ENCODE data around the gene TBC1D2.

Gene TBC1D2

DNA sequence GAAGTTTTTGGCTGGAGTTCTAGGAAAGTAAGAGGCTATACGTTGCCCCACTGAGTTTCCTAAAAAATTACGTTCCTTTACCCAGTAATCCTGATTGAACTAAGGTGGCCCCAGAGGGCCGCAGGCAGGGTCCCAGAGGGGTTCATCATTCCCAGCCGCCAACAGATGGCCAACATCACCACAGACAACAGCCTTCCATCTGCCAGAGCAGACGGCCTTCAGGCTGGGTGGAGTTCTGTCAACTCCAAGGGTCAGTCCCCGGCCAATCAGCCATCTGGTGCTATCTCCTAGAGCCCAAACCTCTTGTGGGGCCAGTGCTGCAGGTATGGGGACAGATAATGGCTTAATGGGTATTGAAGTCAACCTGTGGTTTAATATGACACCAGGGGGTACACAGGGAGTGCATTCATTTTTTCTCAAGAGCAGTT, 30.4 kb downstream of the TBC1D2 start:
- H3K4me3 ChIP-seq, result no peak overlapping the region

DNA sequence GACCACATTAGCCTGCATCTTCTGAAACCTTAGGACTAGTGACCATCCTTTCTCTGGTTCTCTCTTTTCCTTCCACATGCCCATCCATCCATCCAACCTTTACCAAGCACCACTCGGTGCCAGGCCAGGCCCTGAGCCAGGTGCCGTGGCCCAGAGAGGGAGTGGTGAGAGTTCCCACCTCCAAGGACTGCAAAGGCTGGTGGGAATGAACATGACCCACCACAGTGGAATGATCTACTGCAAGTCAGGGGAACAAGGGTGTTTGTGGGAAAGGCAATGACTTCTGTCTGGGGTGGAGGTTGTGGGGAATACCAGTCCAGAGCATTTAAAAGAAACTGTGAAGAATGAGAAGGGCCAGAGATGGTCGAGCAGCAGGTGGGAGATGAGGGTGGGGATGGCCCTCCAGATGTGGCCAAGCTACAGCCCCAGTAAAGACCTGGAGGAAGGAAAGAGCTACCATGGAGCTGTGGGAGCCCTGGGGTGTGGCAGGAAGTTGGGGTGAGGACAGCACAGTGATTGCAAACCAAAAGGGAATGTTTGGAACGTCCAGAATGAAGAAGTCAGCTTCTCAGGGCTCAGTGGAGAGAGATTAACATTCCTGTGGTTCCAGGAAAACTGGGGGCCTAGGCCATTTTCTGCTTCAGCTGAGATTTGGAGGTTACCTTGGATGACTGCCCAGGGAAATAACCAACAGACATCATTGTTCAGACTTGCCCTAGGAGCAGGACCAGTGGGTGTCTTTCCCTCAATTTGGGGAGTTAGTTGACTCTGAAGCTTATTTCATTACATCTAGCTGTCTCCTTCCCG, 32.4 kb downstream of the TBC1D2 start:
- Histone ChIP-seq H3K4me3 (no peak overlapping the region), H3K27ac (peak overlapping the region in 16 of 21 experiments; percentile 11 to 77 (median 63))

More for the DNA sequence above, 30.4 kb downstream of the TBC1D2 start:
- peak overlapping the region in 1 of 21 experiments; percentile 16 for H3K27ac ChIP-seq

DNA sequence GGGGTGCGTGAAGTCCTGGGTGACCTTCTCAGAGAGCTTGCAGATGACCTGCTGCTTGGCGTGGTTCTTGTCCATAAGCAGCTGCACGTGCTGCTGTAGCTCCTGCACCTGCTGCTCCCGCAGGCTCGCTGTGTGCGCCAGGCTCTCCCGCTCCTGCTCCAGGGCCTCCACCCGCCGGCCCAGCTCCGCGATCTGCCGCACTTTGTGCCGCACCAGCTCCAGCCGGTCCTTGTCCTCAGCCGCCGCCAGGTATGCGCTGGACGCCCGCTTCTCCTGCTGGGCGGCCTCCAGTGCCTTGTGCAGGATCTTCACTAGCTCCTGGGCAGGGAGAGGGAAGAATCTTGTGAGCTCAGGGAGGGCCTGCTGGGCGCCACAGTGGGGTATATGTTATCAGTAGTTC, 34.5 kb downstream of the TBC1D2 start:
- Histone ChIP-seq H3K27ac (no peak overlapping the region), H3K4me3 (no peak overlapping the region)

DNA sequence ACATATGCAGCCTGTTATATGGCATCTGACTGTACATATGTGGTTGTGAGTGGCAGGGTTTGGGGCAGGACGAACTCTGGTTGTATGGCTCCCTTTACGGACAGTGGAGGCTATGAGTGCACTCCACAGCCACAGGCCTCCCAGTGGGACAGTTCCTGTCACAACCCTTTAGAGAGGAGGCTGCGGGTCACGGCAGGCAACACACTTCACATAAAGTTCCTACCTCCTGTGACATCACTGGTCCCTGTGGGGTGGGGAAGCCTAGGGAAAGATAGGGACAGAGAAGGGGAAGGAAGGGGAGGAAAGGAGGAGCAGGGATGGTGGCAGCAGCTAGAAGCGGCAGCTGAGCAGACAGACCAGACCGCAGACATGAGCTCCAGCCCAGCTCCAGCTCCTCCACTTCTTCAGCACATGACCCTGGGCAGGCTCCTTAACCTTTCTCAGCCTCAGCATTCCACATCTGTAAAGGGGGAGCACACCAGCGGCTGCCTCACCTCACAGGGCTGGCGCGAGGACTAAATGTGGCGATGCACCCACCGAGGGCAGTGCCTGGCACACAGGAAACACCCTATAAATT, 35.6 kb downstream of the TBC1D2 start:
- no peak overlapping the region for H3K27ac ChIP-seq
- H3K4me3 ChIP-seq, result no peak overlapping the region

DNA sequence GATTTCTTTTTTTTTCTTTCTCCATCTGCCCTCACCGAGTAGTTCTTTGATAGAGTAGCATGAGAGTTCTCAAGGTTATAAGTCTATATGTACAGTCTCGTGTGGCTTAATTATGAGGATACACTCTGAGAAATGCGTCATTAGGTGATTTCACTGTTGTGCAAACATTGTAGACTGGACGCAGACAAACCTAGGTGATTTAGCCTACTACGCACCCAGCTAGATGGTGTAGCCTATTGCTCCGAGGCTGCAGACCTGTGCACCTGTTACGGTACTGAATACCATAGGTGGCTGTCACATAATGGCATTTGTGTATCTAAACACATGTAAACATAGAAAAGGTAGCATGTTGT, 36.1 kb downstream of the TBC1D2 start:
- Histone ChIP-seq H3K27ac (no peak overlapping the region), H3K4me3 (no peak overlapping the region)

DNA sequence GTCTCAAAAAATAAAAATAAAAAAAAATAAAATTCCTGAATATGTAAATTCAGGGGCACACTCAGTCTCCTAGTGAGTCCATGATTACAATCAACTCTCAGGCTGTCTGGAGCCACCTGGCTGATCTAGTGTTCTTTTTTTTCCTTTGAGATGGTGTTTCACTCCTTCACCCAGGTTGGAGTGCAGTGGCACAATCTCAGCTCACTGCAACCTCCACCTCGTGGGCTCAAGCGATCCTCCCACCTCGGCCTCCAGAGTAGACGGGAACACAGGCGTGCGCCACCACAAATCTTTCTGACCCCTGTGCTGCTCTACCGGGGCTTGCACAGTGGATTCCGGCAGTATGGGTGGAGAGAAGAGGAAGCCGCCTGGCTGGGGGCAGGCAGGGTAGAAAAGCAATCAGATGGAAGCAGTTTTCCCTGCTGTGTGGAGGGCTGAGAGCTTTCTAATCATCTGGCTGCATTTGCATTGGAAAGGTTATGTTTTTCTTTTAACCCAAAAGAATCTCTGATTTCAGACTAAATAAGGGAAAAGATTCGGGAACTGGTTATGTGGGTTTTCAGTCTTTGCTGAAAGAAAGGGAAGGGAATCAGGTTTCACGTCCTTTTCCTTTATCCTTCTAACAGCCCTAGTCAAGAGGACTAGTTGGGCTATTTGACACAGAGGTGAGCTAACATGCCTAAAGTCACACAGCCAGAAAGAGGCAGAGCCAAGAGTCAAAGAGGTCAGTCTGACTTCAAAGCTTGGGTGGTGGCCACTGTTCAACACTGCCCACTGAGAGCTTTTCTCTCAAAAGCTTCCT, 36.7 kb downstream of the TBC1D2 start:
- Histone ChIP-seq H3K4me3 (no peak overlapping the region), H3K27ac (no peak overlapping the region)

DNA sequence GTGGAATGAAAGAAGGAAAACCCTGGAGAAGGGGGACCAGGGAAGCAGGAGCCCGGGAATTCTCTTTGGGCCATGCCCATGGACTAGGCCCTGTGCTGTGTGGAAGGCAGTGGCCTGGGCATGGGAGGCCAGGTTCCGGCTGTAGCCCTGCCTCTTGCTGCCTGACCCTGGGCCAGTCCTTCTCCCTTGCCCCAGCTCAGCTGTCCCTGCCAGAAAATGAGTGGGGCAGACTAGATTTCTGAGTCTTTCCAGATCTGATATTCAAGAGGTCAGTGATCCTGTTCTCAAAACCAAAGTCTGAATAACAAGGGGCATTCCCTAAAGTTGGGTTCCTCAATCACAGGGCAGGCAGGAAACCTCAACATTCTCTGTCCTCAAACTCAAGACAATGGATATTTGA, 38.2 kb downstream of the TBC1D2 start:
- no peak overlapping the region for H3K4me3 ChIP-seq
- peak overlapping the region in 1 of 21 experiments; percentile 35 for H3K27ac ChIP-seq

DNA sequence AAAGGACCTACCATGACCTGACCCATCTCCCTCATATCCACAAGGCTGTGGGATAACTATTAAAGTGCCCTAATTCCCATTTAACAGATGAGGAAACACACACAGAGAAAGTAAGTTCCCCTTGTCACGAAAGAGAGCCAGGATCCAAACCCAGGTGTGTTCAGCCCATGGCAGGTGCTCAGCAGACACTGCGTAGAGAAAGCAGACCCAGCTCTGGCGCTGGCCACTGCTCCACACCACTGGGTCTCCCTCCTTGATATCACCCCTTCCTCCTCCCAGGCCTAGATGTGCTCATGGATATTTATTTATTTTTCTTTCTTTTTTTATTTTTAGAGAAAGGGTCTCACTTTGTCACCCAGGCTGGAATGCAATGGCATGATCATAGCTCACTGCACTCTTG, 39.1 kb downstream of the TBC1D2 start:
- no peak overlapping the region for H3K4me3 ChIP-seq
- peak overlapping the region in 2 of 21 experiments; percentile 36 to 74 for H3K27ac ChIP-seq

DNA sequence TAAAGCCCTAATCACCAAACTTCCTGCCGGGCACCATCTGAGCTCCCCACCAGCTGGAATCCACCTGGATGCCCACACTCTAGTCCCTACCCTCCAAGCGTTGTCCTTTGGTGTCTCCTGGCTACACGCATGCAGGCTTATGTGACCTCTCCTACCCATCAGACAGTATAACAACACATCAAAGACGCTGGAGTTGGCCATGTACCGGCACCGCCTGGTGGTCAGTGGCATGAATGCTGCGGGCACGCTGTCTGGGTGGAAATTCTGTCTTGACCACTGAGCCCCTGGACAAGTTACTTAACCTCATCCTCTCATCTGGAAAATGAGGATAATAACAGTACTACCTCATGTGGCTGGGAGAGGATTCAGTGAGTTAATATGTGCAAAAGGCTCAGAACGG, 39.6 kb downstream of the TBC1D2 start:
- Histone ChIP-seq H3K4me3 (no peak overlapping the region), H3K27ac (peak overlapping the region in 10 of 21 experiments; percentile 7 to 80 (median 46))

DNA sequence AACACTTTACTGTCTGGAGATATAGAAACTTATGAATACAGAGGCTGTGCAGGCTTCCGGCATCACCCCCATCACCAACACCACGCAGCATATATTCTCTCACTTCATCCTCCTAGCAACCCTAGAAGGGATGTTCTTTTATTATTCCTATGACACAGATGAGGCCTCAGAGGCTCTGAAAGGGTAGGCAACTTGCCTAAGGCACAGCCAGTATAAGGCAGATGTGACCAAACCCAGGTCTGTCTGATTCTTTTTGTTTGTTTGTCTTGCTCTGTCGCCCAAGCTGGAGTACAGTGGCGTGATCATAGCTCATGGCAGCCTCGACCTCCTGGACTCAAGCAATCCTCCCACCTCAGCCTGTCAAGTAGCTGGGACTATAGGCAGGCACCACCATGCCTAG, 40.2 kb downstream of the TBC1D2 start:
- H3K27ac ChIP-seq, result peak overlapping the region in 13 of 21 experiments; percentile 6 to 80 (median 41)
- H3K4me3 ChIP-seq, result no peak overlapping the region

DNA sequence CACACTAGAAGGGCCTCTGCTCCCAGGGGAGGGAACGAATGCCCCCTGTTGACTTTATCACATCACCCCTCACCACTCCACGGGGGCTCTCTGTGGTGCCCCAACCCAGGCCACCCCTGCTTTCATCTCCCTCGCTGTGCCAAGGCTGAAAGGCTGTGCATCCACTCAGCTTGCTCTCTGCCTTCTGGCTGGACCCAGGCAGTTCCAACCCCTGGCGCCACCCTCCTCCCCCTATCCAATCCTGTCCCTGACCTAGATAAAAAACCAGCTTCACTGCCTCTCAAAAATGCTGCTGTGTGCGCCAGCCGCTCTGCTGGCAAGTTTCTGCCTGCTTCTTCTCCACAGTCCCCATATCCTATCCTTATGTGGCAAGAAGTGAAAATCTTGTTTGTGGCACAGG, 40.6 kb downstream of the TBC1D2 start:
- no peak overlapping the region for H3K4me3 ChIP-seq
- H3K27ac ChIP-seq, result peak overlapping the region in 7 of 21 experiments; percentile 39 to 80 (median 49)

DNA sequence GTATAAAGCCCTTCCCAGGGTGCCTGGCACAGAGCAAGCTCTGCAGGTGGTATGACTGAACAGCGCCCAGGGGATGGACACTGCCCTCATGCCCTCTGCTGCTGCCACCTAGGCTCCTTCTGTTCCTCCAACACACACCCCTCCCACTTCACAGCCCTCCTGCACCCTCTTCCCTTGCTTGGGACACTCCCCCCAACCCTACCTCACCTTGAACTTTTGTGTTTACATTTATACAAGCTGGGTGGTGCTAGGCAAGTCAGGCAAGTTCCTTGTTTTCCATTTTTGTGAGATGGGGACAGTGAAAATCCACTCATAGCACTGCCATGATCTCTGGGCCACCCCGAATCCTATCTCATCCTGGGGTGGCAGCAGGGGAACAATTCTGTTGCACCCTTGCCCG, 44.2 kb downstream of the TBC1D2 start:
- peak overlapping the region in 1 of 21 experiments; percentile 17 for H3K27ac ChIP-seq
- H3K4me3 ChIP-seq, result no peak overlapping the region

DNA sequence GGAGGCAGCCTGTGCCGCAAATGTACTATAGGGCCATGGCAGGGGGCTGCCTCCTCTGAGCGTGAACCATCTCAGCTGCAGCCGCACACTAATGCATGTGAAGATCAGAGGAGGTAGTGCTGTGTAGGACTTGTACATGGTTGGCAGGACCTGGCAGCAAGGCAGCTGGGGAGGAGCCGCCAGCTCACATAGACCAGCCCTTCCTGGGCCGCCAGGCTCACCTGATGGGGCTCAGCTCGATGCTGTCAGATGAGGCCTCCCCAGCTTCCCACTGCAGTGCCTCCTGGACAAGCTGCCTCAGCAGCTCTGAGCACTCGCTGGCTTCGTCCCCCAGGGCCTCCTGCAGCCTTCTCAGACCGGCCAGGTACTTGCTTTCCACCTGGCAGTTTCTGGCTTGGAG, 45.0 kb downstream of the TBC1D2 start:
- no peak overlapping the region for H3K4me3 ChIP-seq
- peak overlapping the region in 1 of 21 experiments; percentile 17 for H3K27ac ChIP-seq

DNA sequence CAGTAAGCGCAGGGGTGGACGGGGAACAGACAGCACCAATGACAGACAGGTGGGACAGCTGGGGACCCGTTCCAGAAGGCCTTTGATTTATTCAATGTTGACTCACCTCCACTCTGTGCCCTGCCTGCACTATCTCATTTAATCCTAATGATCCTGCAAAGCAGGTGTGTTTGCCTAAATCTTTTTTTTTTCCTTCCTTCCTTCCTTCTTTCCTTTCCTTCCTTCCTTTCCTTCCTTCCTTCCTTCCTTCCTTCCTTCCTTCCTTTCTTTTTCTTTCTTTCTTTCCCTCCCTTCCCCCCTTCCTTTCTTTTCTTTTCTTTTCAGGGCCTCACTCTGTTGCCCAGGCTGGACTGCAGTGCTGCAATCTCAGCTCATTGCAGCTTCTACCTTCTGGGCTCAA, 45.9 kb downstream of the TBC1D2 start:
- Histone ChIP-seq H3K4me3 (no peak overlapping the region), H3K27ac (no peak overlapping the region)

DNA sequence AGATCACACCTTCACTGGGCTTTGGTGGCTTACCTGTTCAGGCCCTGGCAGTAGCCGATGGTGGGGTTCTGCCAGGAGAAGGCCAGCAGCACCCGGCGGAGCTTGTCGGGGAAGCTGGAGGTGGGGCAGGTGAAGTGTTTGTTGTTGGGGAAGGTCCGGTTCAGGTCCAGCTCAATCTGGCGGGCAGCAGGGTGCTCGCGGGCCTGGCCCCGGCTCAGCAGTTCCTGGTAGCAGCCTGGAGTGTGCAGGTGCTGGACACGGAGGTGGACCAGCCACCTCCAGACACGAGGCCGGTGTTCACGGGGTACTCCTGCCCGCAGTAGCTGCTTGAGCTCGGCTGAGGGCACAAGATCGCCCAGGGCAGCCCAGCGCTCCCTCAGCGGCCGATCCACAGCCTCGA, 46.8 kb downstream of the TBC1D2 start:
- Histone ChIP-seq H3K4me3 (no peak overlapping the region), H3K27ac (no peak overlapping the region)

DNA sequence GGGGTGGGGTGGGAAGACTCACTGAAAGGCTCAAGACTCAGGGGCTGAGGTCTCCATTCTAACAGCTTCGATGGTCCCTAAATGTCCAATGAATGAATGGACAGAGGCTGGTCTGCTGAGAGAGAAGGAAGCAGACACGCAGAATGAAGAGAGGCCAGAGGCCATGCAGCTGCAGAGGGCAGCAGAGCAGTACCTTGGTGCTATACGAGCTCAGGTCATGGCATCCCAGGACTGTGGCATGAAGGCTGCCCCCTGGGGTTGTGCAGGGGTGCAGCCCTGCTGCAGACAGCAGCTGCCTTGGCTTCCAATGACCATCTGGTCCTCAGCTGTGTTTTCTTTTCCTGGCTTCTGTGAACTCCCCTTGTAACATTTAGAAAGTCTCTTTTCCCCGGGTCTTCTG, 47.8 kb downstream of the TBC1D2 start:
- Histone ChIP-seq H3K27ac (no peak overlapping the region), H3K4me3 (no peak overlapping the region)

DNA sequence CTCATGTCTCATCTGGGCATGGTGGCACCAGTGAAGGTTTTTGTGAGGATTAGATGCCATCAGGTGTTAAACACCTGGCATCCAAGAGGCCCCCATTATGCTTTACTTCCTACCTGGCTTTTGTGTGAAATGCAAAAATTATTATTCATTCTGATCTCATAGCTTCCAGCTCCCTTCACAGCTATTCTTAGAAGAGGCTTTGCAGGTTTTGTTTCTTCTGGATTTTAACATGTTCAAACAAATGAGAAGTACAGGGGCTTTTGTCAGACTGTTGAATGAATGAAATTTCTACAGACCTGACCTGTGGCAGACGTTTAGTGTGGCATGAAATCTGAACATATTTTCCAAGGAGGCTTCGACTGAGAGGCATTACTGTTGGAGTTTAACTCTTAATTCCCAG, 48.7 kb downstream of the TBC1D2 start:
- no peak overlapping the region for H3K4me3 ChIP-seq
- H3K27ac ChIP-seq, result no peak overlapping the region

DNA sequence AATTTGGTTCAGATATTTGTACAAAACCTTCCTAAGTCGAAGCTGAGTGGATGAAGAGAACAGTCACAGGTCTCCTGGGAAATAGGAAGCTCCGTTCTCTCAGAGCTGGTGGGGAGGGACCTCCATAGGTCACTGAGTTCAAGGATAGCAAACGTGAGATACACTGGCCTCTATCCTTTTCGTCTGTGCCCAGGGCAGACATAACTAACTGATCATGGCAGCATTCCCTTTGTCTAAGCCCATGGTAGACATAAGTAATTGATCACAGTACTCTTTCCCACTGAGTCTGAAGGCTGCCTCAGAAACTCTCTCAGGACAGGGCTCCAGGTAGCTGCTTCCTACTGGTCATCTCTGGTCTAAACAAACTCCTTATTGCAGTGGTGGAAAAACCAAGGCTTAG, 50.8 kb downstream of the TBC1D2 start:
- H3K27ac ChIP-seq, result no peak overlapping the region
- H3K4me3 ChIP-seq, result no peak overlapping the region

DNA sequence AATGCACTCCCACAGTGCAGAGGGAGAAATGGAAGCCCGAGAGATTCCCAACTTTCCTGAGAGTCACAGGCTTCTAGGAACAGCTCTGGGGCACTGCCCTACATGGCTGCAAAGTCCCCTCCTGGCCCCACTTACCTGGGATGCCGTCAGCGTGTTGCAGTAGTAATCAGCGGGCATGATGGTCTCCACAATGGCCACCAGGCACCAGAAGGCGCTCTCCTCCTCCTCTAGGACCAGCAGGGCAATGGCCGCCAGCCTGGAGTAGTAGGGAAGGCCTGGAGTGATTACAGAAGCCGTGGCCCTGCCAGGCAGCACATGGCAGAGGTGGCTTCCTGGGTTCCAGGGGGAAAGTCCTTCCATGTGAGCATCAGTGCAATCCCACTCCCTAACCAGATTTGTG, 52.3 kb downstream of the TBC1D2 start:
- no peak overlapping the region for H3K4me3 ChIP-seq
- no peak overlapping the region for H3K27ac ChIP-seq

DNA sequence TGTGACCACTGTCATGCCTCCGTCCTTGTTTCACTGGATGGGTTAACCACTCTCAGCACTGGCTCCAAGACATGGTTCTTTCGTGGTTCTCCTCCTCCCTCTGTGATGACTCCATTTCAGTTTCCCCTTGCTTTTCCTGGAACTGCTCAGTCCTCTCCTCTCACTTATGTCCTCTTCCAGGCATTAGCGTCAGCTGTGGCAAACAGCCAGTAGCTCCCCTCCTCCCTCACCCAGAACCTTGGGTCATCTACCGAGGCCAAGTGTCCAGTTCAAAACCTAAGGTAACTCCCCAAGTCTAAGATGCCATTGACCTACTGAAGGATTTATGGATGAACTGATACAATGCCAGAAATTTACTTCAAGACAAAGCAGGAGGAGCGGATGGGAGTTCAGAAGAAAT, 53.2 kb downstream of the TBC1D2 start:
- Histone ChIP-seq H3K4me3 (no peak overlapping the region), H3K27ac (no peak overlapping the region)

DNA sequence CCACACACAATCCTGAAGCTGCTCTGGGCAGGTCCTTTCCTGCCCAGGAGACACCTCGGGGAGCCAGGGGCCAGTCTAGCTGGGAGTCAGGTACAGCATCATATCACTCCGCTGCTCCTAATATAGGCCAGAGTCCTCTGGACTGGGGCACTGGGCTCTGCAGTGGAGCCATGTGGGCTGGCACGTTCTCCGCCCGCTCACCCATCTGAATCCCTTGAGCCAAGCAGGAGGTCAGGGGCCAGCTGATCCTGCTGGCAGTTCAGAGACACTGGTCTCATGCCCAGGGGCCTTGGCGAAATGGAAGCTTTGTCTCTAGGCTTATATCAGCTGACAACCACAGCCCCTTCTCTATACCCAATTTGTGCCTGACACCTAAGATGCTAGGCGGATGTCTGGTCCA, 53.7 kb downstream of the TBC1D2 start:
- no peak overlapping the region for H3K27ac ChIP-seq
- no peak overlapping the region for H3K4me3 ChIP-seq

All from skin epidermis (tissue), 12 donors.